C4-2B (cell line): ENCODE results near the gene SFTA2.

Source experiments
- CTCF ChIP-seq: fragments of 450-650 bp; conservative IDR thresholded peaks from 2 replicates; pipeline ENCODE4 v1.5.1; 2017; ENCODE audit warnings: mild to moderate bottlenecking
- ZFX ChIP-seq: fragments of 450-650 bp; IDR thresholded peaks from 2 replicates; pipeline ENCODE4 v1.6.1; 2017

GRCh38 chr6:30960907-30961673 lies 29.1 kb upstream of the SFTA2 start:
- TF ChIP-seq CTCF (no peak), ZFX (no peak)
